K562 (cell line): ENCODE measurements around the gene CLDN10. TPM values are rescaled to one million over a fixed set of nuclear protein-coding genes. Genes with fewer than 3 reads are reported as not detected.

Experiments
- CREB3L1 ChIP-seq: fragments of 450-650 bp; IDR thresholded peaks from 2 replicates; pipeline ENCODE4 v1.6.1; 2014; ENCODE audit warnings: low read depth, mild to moderate bottlenecking, moderate library complexity, borderline replicate concordance
- DEAF1 ChIP-seq: fragments of 450-650 bp; formaldehyde crosslinking; IDR thresholded peaks from 2 replicates; pipeline ENCODE4 v1.4.0; 2020; ENCODE audit warnings: mild to moderate bottlenecking, moderate library complexity
- ETS1 ChIP-seq: conservative IDR thresholded peaks from 2 replicates; pipeline ENCODE4 v1.6.1; 2011; ENCODE audit warnings: low read depth, mild to moderate bottlenecking, low read length; ENCODE audit not compliant: control insufficient read depth
- JUNB ChIP-seq: fragments of 450-650 bp; formaldehyde crosslinking; conservative IDR thresholded peaks from 2 replicates; pipeline ENCODE4 v1.4.0; 2020; ENCODE audit warnings: mild to moderate bottlenecking
- MBD1 ChIP-seq: fragments of 250-450 bp; sonication (Bioruptor Pico); IDR thresholded peaks from 2 replicates; pipeline ENCODE4 v1.8.0; 2022; ENCODE audit warnings: inconsistent platforms
- MYBL2 ChIP-seq, 2 experiments: fragments of 450-650 bp in 1 of 2; sonication (generic) in 1 of 2; formaldehyde crosslinking in 1 of 2; IDR thresholded peaks; 2 replicates each; pipeline versions ENCODE4 v1.6.1 to v1.8.1; 2017 to 2022; ENCODE audit warnings: borderline replicate concordance in 1 of 2, inconsistent platforms in 1 of 2, low read depth in 1 of 2, mild to moderate bottlenecking in 1 of 2, missing genetic modification reagents in 1 of 2, moderate library complexity in 1 of 2
- NFIX ChIP-seq: fragments of 250-450 bp; sonication (Bioruptor Pico); IDR thresholded peaks from 2 replicates; pipeline ENCODE4 v1.4.0; 2020; ENCODE audit warnings: low read depth, mild to moderate bottlenecking, moderate library complexity
- REST ChIP-seq, 2 experiments: fragments of 450-650 bp; formaldehyde crosslinking in 1 of 2; IDR thresholded peaks; 2 replicates each; pipeline versions ENCODE4 v1.4.0 to v1.6.1; 2014 to 2020; ENCODE audit warnings: mild to moderate bottlenecking in 2 of 2, borderline replicate concordance in 1 of 2, low read depth in 1 of 2
- TRIM25 ChIP-seq: fragments of 450-650 bp; IDR thresholded peaks from 2 replicates; pipeline ENCODE4 v1.7.0; 2016; ENCODE audit warnings: borderline replicate concordance
- polyA plus RNA-seq, 8 experiments: library from polyadenylated mRNA; depleted of rRNA in 4 of 8; stranded (reverse) in 5 of 8; unstranded in 3 of 8; fragments of >200 nt; fragmentation: Nextera tagmentation in 2 of 8; fragmentation: Illumina TruSeq in 1 of 8; extraction: Ambion mirVana in 2 of 8; extraction: Trizol in 1 of 8; gene quantifications; 2 replicates each; pipeline versions ENCODE4 v1.2.1 to v1.2.3, GENCODE V29; 2011 to 2014; ENCODE audit warnings: inconsistent platforms in 1 of 8, missing spikeins in 1 of 8
- total RNA-seq, 7 experiments: library from RNA; depleted of rRNA in 6 of 7; stranded (reverse); fragments of >200 nt in 6 of 7; fragmentation: Illumina TruSeq in 2 of 7; extraction: Trizol in 2 of 7; gene quantifications; 2 replicates each; pipeline versions ENCODE4 v1.2.1 to v1.2.3, GENCODE V29; 2011 to 2021; ENCODE audit warnings: low replicate concordance in 1 of 7

Gene CLDN10
- total and polyA plus RNA-seq, 9 of the 15 experiments (the other 6 are each of a cell fraction or from before 2014, with no cell fraction given), result not detected

- TF ChIP-seq JUNB (CRISPR knock-in tag) (no peak), REST (IDR thresholded peaks at IDR 0.05; ENCODE audit: borderline replicate concordance) (peak; percentile 53; the same call in 1 of the 2 replicates), REST (CRISPR knock-in tag; IDR thresholded peaks at IDR 0.05; ENCODE audit: low read depth) (no peak), MBD1 (no peak), DEAF1 (CRISPR knock-in tag) (peak; percentile 44; the same call in 1 of the 2 replicates), ETS1 (no peak), CREB3L1 (no peak), TRIM25 (no peak), MYBL2 (IDR thresholded peaks at IDR 0.05; ENCODE audit: low read depth) (no peak), MYBL2 (CRISPR knock-in tag; IDR thresholded peaks at IDR 0.05; ENCODE audit: borderline replicate concordance) (no peak), NFIX (CRISPR knock-in tag) (no peak)
These were observed 71.5 kb downstream of the CLDN10 start (continued) for GRCh38 chr13:95624020-95624419.
